ENCODE results near the gene TTC7B.

Gene TTC7B

DNA sequence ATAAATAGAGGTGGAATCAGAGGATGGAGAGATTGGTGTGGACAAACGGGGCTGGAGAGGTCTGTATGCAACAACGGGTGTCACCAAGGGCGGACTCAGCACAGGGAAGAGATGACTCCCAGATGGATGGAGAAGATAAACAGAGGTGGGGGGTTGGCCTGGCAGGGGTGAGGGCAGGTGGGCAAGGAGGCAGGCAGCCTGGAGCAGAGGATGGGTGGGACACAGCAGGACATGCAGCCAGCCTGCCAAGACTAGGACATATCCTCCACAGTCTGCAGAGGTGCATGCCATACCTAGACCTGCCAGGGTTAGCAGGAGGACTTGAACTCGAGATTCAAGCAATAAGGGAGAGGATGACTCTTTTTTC is 56.2 kb downstream of the TTC7B start:
- Mint-ChIP-seq H3K4me3 (no peak overlapping the region), H3K36me3 (peaks cover 2% of the 10 kb centered on the region)

DNA sequence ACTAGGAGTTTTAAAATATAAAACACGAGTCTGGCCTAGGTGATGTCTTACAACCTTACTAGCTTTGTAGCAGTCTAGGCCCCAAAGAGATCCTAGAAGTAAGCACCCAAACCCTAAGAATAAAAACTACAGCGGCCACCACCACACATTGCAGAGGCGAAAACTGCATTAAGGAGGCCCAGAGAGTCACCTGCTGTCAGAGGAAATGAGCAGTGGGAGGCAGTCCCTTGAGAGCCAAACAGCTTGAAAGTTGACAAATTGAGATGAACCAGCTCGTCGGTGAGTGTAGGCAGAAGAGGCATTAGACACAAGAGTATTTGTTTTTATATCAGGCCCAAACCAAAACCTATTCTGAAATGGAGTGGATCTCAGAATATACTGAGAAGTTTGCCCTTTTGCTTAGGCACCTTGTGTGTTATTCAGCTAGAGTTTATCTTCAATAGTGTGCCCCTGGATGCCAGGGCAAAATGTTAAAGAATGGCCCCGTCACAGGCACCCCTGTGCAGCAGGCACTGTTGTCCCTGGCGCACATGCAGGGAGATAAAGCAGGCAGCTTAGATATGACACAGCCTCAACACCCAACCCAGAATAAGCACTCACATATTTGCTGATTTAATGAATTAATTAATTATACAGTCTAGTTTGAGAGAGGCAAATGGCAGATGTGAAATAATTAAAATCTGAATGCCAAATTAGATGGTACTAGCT is 56.7 kb downstream of the TTC7B start:
- peak overlapping the region; percentile 40 for H3K27ac Mint-ChIP-seq
- peaks cover 17% of the 10 kb centered on the region for H3K4me1 Mint-ChIP-seq
- H3K9me3 Mint-ChIP-seq: peaks cover 10% of the 10 kb centered on the region
- peaks cover 2% of the 10 kb centered on the region for H3K36me3 Mint-ChIP-seq
- DNase-seq: peak; percentile 27
- H3K27me3 Mint-ChIP-seq: peaks cover 28% of the 10 kb centered on the region
- H3K4me3 Mint-ChIP-seq: peak overlapping the region; percentile 70
- CTCF ChIA-PET: interaction anchor here (0.8 to 3.6 kb wide), 26 partner anchors 10 to 458 kb away, joined by 3 to 32 read pairs (median 4); partner anchors contain the start of genes DGLUCY and TTC7B

More for the DNA sequence above, 56.2 kb downstream of the TTC7B start:
- Mint-ChIP-seq H3K27ac (no peak overlapping the region), H3K27me3 (peaks cover 28% of the 10 kb centered on the region), H3K9me3 (peaks cover 10% of the 10 kb centered on the region), H3K4me1 (peaks cover 17% of the 10 kb centered on the region)
- CTCF ChIA-PET: interaction anchor here (0.8 to 3.6 kb wide), 16 partner anchors 9 to 459 kb away, joined by 3 to 32 read pairs (median 4); partner anchors contain the start of genes DGLUCY and TTC7B
- no peak for DNase-seq

DNA sequence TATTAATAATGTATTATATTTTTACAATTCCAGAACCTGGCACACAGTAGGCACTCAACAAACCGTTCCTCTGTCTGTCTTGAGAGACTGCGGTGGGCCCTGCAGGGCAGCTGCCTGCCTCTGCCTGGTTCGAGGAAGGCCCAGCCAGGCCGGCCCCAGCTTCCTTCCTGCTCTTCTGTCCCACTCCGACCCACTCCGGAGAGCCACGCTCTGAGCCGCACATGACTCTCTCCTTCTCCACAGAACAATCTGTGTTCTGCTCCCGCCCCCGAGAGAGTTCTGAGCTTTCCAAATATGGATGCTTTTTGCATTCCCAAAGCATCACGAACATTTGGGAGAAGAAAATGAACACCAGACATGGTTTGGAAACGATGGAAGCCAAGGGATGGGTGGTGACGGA is 57.3 kb downstream of the TTC7B start:
- peaks cover 10% of the 10 kb centered on the region for H3K9me3 Mint-ChIP-seq

DNA sequence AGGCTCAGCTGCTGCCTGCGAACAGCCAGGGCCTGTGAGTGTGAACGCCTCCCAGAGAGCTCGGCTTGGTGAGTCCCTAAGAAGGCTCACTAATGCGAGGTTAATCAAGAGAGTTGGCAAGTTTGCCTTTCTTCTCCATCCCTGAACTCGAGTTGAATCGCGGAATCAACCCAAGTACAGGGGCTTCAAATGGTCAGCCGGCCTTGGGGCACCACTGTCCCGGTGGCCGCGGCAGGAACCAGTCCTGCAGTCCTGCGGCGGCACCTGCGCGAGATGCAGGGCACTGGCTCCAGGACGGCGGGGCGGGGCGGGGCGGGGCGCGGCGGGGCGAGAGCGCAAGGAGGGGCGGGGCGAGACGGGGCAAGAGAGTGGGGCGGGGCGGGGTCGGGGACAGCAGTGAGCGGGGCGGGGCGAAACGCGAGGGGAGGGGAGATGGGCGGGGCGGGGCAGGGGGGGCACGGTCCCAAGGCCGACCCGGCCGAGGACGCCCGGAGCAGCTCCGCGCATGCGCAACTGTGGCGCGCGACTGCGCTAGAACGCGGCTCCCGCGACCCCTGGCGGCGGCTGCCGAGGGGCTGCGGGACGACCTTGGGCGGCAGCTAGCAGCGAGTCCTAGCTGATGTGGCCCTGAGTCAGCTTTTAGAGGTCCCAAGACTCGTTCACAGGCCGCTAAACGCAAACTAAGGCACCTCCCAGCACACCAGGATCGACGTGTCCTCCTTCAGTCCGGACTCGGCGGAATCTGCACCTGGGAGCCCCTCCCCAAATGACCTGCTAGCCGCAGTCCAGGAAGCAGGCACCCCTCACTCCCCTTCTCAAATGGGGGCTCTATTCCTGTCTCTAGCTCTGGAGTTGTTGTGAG is 58.0 kb downstream of the TTC7B start:
- Mint-ChIP-seq H3K27me3 (peaks cover 28% of the 10 kb centered on the region), H3K27ac (peak overlapping the region; percentile 81)

More for the DNA sequence above, 57.3 kb downstream of the TTC7B start:
- peaks cover 17% of the 10 kb centered on the region for H3K4me1 Mint-ChIP-seq
- H3K27me3 Mint-ChIP-seq: peaks cover 27% of the 10 kb centered on the region
- peak overlapping the region; percentile 81 for H3K27ac Mint-ChIP-seq
- H3K4me3 Mint-ChIP-seq: peak overlapping the region; percentile 70
- peaks cover 2% of the 10 kb centered on the region for H3K36me3 Mint-ChIP-seq
- CTCF ChIA-PET: interaction anchor here (0.6 to 3.6 kb wide), 29 partner anchors 10 to 503 kb away, joined by 3 to 32 read pairs (median 4); partner anchors contain the start of genes DGLUCY, PSMC1 and TTC7B
- peak; percentile 45 for DNase-seq

DNA sequence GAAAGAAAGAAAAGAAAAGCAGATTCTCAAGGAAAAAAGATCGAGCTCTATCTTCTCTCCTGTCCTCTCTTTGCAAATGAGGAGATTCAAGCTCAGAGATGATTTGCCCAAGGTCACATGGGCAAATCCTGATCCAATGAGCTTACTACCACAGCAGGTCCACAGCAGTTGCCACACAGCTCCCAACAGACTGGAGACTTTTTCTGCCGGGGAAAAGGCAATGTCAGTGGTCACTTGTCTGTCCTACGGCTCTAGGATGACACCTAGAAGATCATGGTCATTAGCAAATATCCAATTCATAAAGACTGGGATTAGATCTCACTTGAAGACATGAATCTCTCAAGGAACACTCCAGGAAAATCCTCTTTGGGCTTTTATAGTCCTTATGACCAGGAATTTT is 58.8 kb downstream of the TTC7B start:
- Mint-ChIP-seq H3K4me1 (peaks cover 17% of the 10 kb centered on the region), H3K36me3 (no peaks in the 10 kb centered on the region), H3K27me3 (peaks cover 29% of the 10 kb centered on the region), H3K9me3 (peaks cover 3% of the 10 kb centered on the region), H3K4me3 (peak overlapping the region; percentile 73), H3K27ac (no peak overlapping the region)
- DNase-seq: no peak
- CTCF ChIA-PET: interaction anchor here (1.2 to 1.4 kb wide), 2 partner anchors 11 to 55 kb away, joined by 3 to 4 read pairs; no protein-coding TSS in a partner anchor

More for the DNA sequence above, 58.0 kb downstream of the TTC7B start:
- CTCF ChIA-PET: interaction anchor here (0.6 to 3.6 kb wide), 29 partner anchors 11 to 502 kb away, joined by 3 to 32 read pairs (median 4); partner anchors contain the start of genes PSMC1 and TTC7B
- DNase-seq: peak; percentile 93
- Mint-ChIP-seq H3K4me3 (peak overlapping the region; percentile 73), H3K4me1 (peaks cover 17% of the 10 kb centered on the region), H3K36me3 (no peaks in the 10 kb centered on the region), H3K9me3 (peaks cover 8% of the 10 kb centered on the region)

DNA sequence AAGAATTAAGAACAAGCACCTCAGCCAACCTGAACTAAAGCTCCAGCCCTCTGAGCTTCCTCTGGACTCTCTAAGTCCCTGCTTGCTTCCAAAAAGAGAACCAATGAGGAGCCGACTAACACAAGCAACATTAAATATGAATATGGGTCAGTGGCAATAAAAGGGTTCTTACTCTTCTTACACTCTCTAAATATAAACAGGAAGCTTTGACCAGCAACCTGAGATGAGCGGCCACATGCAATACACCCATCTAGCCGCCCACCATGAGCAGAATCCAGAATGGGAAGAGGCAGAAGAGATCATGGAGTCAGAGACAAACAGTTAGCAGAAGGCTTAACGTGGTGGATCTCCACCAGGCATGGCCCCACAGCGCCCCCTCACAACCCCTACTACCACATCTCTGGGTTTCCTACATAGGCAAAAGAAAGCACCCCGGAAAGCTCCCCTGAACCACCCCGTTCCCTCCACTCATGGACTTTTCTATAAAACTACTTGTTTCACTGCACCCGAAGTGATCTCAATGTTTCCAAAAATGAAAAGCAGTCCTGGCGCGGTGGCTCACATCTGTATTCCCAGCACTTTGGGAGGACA is 59.4 kb downstream of the TTC7B start:
- CTCF ChIA-PET: interaction anchor here (1.2 kb wide), 1 partner anchor 11 kb away, joined by 3 read pairs; no protein-coding TSS in a partner anchor
- Mint-ChIP-seq H3K27ac (no peak overlapping the region), H3K36me3 (no peaks in the 10 kb centered on the region), H3K4me3 (no peak overlapping the region), H3K9me3 (no peaks in the 10 kb centered on the region), H3K27me3 (peaks cover 25% of the 10 kb centered on the region), H3K4me1 (peaks cover 17% of the 10 kb centered on the region)
- DNase-seq: no peak

DNA sequence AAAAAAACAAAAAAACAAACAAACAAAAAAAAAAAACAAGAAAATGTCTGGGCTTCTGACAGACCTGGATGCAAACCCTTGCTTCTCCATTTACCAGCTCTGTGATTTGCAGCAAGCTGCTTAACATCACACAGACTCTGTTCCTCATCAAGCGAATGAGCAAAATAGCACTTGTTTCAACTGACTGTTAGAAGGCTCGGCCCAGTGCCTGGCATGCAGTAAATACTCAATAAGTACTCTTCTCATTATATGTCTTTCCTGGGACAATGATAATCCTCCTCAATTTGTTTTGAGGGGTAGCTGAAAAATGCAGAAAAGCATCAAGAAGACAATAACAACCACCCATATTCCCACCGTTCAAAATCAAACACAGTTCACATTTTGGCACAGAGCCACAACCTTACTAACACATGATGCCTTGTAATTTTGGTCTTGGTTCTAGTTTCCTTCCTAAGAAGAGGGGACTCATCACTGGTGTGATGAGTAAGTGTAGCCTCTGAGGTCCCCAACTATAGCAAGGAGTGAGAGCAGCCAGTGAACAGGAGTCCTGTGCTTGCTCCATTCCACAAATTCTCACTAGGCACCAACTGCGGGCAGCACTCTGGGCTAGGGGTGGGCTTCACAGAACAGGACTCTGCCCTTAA is 60.4 kb downstream of the TTC7B start:
- Mint-ChIP-seq H3K9me3 (no peaks in the 10 kb centered on the region), H3K4me1 (peaks cover 17% of the 10 kb centered on the region), H3K4me3 (no peak overlapping the region), H3K27me3 (peaks cover 20% of the 10 kb centered on the region), H3K36me3 (no peaks in the 10 kb centered on the region), H3K27ac (no peak overlapping the region)
- CTCF ChIA-PET: no interaction called here
- no peak for DNase-seq

DNA sequence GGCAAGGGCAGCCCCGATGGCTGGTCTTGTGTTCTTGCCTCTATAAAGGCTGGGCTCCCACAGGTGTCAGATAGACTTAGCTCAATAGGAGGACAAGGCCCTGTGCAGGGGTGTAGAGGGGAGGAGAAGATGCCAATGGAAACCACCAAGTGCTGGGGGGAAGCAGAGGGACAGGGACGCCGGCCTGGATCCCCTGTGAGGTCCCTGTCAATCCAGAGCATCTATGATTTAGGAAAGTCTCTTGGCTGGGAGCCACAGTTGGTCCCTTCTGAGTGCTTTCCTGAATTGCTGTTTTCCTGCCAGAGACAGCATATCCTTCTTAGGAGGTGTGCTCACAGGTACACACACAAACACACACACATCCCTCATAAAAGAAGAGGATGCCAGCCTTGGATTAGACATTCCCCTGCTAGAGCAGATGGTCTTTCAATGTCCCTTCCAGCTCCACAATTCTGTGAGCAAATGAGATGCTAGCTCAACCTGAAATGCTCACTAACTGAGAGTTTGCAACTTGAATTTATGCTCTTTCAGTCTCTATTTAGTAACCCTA is 62.7 kb downstream of the TTC7B start:
- Mint-ChIP-seq H3K4me1 (peaks cover 9% of the 10 kb centered on the region), H3K27ac (no peak overlapping the region), H3K36me3 (no peaks in the 10 kb centered on the region), H3K4me3 (no peak overlapping the region), H3K27me3 (peaks cover 25% of the 10 kb centered on the region), H3K9me3 (peaks cover 7% of the 10 kb centered on the region)
- no peak for DNase-seq
- CTCF ChIA-PET: no interaction called here

DNA sequence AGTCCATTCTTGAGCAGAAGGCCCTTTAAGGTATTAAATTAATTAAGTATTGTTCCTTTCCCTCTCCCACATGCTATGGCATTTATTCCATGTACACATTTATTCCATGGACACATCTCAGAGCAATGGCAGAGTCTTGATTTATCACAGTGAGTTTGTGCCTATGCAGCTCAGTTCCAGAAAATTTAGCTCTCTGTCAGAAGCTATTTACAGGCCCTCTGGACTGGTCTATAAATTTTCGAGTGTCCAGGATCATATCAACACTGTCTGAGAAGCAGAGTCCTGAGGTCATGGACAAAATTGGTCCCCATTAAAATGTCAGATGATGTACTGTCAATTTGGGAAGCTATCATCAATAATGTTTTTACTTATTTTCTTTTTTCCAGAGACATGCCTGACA is 65.5 kb downstream of the TTC7B start:
- H3K27me3 Mint-ChIP-seq: peaks cover 13% of the 10 kb centered on the region
- CTCF ChIA-PET: no interaction called here
- no peaks in the 10 kb centered on the region for H3K4me1 Mint-ChIP-seq
- no peak overlapping the region for H3K4me3 Mint-ChIP-seq
- no peaks in the 10 kb centered on the region for H3K36me3 Mint-ChIP-seq
- peaks cover 7% of the 10 kb centered on the region for H3K9me3 Mint-ChIP-seq
- H3K27ac Mint-ChIP-seq: no peak overlapping the region
- DNase-seq: no peak

DNA sequence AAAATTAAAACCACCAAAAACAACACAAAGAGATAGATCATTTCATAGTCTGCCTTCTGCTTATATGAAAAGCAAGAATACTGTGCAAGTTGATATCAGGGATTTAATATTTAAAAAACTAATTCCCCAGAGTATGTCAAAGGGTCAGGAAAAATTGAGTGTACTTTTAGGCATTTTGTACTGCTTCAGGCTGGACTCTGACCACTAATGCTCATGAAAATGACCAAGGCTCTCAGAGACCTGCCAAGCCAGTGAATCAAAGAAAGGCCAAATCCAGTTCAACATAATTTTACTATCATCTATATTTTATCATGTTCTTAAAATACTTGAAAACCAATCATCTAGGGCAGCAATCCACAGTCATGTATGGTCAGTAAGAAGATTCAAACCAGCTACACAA is 66.0 kb downstream of the TTC7B start:
- Mint-ChIP-seq H3K36me3 (no peaks in the 10 kb centered on the region), H3K4me1 (no peaks in the 10 kb centered on the region), H3K4me3 (no peak overlapping the region), H3K9me3 (peaks cover 7% of the 10 kb centered on the region), H3K27me3 (peaks cover 13% of the 10 kb centered on the region), H3K27ac (no peak overlapping the region)
- CTCF ChIA-PET: no interaction called here
- no peak for DNase-seq

DNA sequence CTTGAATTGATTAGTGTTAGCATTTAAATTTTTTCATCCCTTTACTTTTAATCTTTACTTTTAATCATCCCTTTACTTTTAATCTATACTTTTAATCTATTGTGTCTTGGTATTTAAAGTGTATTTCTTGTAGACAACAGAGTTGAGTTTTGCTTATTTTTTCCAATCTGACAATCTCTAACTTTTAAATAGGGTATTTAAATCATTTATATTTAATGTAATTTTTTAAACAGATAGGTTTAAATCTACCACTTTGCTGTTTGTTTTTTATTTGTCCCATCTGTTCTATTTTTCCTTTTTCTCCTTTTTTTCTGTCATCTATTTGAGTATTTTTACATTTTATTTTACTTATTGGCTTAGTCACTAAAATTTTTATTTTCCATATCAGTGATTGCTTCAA is 68.3 kb downstream of the TTC7B start:
- no peaks in the 10 kb centered on the region for H3K4me1 Mint-ChIP-seq
- H3K36me3 Mint-ChIP-seq: no peaks in the 10 kb centered on the region
- H3K4me3 Mint-ChIP-seq: no peak overlapping the region

DNA sequence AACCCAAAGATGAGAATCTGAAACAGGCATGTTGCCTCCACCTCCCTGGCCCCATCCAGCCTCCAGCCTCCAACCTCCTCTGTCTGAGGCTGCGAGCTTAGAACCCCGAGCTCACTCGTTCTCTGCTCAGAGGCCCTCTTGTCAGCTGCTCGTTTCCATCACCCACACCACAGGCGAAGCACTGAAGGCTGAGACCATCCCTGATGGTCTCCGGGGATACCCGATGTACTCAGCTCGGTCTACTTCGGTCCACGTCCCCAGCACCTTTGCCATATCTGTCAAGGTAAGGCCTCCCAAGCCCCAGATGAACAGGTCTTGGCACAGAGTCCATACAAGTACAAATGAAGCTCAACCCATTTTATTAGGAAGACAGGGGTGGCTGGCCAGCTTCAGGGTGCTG is 72.4 kb downstream of the TTC7B start:
- no peak overlapping the region for H3K27ac Mint-ChIP-seq
- H3K4me1 Mint-ChIP-seq: no peaks in the 10 kb centered on the region
- no peaks in the 10 kb centered on the region for H3K9me3 Mint-ChIP-seq
- H3K36me3 Mint-ChIP-seq: no peaks in the 10 kb centered on the region
- peaks cover 17% of the 10 kb centered on the region for H3K27me3 Mint-ChIP-seq
- DNase-seq: no peak
- CTCF ChIA-PET: interaction anchor here (1.1 to 1.8 kb wide), 3 partner anchors 15 to 429 kb away, joined by 3 to 7 read pairs (median 3); no protein-coding TSS in a partner anchor
- no peak overlapping the region for H3K4me3 Mint-ChIP-seq

More for the DNA sequence above, 68.3 kb downstream of the TTC7B start:
- peaks cover 7% of the 10 kb centered on the region for H3K9me3 Mint-ChIP-seq
- CTCF ChIA-PET: no interaction called here
- DNase-seq: no peak
- H3K27ac Mint-ChIP-seq: no peak overlapping the region
- peaks cover 16% of the 10 kb centered on the region for H3K27me3 Mint-ChIP-seq

DNA sequence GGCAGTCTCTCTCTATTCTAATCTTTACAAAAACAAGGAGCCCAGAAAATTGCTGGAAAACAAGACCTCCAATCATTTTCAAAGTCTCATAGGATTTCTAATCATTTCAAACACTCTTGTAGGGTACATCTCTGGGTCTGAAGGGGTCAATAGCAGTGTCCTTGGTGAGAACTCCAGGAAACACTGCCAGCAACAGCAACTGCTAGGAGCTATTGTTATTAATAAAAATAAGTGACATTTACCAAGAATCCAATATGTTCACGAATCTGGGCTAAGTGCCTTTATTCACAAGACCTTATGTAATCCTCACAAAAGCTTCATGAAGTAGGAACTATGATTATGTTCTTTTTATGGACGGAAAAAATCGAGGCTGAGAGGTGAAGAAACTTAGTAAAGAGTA is 72.8 kb downstream of the TTC7B start:
- Mint-ChIP-seq H3K27me3 (peaks cover 17% of the 10 kb centered on the region), H3K4me3 (no peak overlapping the region), H3K36me3 (no peaks in the 10 kb centered on the region), H3K4me1 (no peaks in the 10 kb centered on the region), H3K9me3 (no peaks in the 10 kb centered on the region), H3K27ac (no peak overlapping the region)
- no peak for DNase-seq
- CTCF ChIA-PET: interaction anchor here (1.8 kb wide), 1 partner anchor 15 kb away, joined by 7 read pairs; no protein-coding TSS in a partner anchor
